Keratinocyte (primary cell): ENCODE data around the gene HCN2.

ENCODE experiments used
- EZH2 ChIP-seq: IDR thresholded peaks from one replicate; pipeline ENCODE4 v1.6.1; 2012; ENCODE audit warnings: inconsistent platforms, mild to moderate bottlenecking, low read length, moderate library complexity
- TF ChIP-seq, protein P1 (sequence below), 3 experiments: IDR thresholded peaks in 1 of 3; conservative IDR thresholded peaks in 1 of 3; optimal IDR thresholded peaks in 1 of 3; 2 replicates in 2 of 3; 3 replicates in 1 of 3; pipeline versions ENCODE3 to v1.5.1; 2011; ENCODE audit warnings: low read length in 3 of 3, mild to moderate bottlenecking in 3 of 3, moderate library complexity in 2 of 3, control low read depth in 1 of 3, inconsistent platforms in 1 of 3; ENCODE audit not compliant: insufficient read depth in 2 of 3; ENCODE audit errors: extremely low read depth in 1 of 3

DNA sequence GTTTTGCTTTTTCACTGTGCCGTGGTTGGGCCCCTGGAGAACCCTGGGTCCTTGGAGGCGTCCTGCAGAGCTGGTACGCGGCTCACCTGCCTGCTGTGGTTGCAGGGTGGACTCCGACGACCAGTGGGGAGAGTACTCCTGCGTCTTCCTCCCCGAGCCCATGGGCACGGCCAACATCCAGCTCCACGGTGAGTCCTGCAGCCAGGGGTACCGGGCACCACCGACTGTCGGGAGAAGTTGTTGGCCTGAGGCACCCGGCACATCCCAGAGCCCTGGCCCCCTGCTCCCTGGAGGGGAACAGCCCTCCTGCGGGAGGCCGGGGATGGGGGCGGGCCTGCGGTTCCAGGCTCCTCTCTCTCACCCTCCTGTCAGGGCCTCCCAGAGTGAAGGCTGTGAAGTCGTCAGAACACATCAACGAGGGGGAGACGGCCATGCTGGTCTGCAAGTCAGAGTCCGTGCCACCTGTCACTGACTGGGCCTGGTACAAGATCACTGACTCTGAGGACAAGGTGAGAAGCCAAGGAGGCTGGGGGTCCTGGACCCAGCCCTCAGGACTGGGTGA lies 9.3 kb upstream of the HCN2 start:
- TF ChIP-seq, protein P1, sequence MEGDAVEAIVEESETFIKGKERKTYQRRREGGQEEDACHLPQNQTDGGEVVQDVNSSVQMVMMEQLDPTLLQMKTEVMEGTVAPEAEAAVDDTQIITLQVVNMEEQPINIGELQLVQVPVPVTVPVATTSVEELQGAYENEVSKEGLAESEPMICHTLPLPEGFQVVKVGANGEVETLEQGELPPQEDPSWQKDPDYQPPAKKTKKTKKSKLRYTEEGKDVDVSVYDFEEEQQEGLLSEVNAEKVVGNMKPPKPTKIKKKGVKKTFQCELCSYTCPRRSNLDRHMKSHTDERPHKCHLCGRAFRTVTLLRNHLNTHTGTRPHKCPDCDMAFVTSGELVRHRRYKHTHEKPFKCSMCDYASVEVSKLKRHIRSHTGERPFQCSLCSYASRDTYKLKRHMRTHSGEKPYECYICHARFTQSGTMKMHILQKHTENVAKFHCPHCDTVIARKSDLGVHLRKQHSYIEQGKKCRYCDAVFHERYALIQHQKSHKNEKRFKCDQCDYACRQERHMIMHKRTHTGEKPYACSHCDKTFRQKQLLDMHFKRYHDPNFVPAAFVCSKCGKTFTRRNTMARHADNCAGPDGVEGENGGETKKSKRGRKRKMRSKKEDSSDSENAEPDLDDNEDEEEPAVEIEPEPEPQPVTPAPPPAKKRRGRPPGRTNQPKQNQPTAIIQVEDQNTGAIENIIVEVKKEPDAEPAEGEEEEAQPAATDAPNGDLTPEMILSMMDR (optimal IDR thresholded peaks at IDR 0.05 in 1 of 3, IDR thresholded peaks at IDR 0.05 in 1 of 3, conservative IDR thresholded peaks at IDR 0.05 in 1 of 3; ENCODE audit: extremely low read depth in 1 of 3, insufficient read depth in 2 of 3, low read length in 3 of 3): no peak
- TF ChIP-seq EZH2: no peak
